GM12891 (cell line): ENCODE measurements around the gene PANK4.
"Not testable (repeated sequence)": the region's sequence is repeated elsewhere in the genome, so short reads cannot be mapped to it uniquely, and the experiment has no call there.

Experiments used
- DNase-seq: peaks from one replicate; pipeline ENCODE4 v3.0.0; 2011; ENCODE audit warnings: low spot score; ENCODE audit not compliant: insufficient read length
- FAIRE-seq: peaks from 2 replicates; lab custom pipeline; 2011; peaks lifted over from hg19 to GRCh38; lab: Jason Lieb, UNC
- PAX5 ChIP-seq: IDR thresholded peaks from 2 replicates; pipeline ENCODE4 v1.6.1; 2011; ENCODE audit warnings: low read length, moderate library complexity, mild to moderate bottlenecking; ENCODE audit not compliant: insufficient read depth, severe bottlenecking
- POLR2A ChIP-seq: IDR thresholded peaks from 2 replicates; pipeline ENCODE4 v1.6.1; 2011; ENCODE audit warnings: low read depth, low read length, control low read depth
- POLR2AphosphoS5 ChIP-seq: IDR thresholded peaks from 2 replicates; pipeline ENCODE4 v1.6.1; 2011; ENCODE audit warnings: low read depth, low read length, control low read depth
- POU2F2 ChIP-seq: IDR thresholded peaks from 2 replicates; pipeline ENCODE4 v1.6.1; 2011; ENCODE audit warnings: low read depth, mild to moderate bottlenecking, control low read depth, low read length, moderate library complexity
- SPI1 ChIP-seq: IDR thresholded peaks from 2 replicates; pipeline ENCODE4 v1.6.1; 2011; ENCODE audit warnings: low read depth, low read length, control low read depth
- TAF1 ChIP-seq: IDR thresholded peaks from 2 replicates; pipeline ENCODE4 v1.6.1; 2011; ENCODE audit warnings: low read depth, low read length, control low read depth

The PANK4 gene

DNA sequence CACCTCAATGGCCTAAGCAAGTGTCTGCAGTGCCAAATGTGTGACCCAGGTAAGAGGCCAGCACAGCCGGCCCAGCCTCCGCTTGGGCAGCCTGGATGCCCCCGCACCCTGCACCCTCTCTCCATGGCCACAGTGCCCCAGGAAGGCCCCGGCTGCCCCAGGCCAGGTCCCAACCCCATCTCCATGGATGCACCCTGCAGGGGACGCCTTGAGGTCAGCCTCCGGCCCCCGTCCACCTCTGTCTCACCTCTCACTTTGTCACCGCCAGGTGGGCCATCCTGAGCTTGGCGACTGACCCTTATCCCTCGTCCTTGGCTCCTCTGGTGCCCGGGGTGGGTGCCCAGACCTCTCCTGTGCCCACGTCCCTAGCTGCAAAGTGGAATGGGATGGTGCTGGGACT is 32.0 kb upstream of the PANK4 start:
- FAIRE-seq, result no peak
- DNase-seq, result no peak
- TF ChIP-seq PAX5, result no peak
- no peak for TF ChIP-seq POLR2A
- TF ChIP-seq TAF1, result no peak
- no peak for TF ChIP-seq SPI1
- no peak for TF ChIP-seq POU2F2
- TF ChIP-seq POLR2AphosphoS5, result no peak

DNA sequence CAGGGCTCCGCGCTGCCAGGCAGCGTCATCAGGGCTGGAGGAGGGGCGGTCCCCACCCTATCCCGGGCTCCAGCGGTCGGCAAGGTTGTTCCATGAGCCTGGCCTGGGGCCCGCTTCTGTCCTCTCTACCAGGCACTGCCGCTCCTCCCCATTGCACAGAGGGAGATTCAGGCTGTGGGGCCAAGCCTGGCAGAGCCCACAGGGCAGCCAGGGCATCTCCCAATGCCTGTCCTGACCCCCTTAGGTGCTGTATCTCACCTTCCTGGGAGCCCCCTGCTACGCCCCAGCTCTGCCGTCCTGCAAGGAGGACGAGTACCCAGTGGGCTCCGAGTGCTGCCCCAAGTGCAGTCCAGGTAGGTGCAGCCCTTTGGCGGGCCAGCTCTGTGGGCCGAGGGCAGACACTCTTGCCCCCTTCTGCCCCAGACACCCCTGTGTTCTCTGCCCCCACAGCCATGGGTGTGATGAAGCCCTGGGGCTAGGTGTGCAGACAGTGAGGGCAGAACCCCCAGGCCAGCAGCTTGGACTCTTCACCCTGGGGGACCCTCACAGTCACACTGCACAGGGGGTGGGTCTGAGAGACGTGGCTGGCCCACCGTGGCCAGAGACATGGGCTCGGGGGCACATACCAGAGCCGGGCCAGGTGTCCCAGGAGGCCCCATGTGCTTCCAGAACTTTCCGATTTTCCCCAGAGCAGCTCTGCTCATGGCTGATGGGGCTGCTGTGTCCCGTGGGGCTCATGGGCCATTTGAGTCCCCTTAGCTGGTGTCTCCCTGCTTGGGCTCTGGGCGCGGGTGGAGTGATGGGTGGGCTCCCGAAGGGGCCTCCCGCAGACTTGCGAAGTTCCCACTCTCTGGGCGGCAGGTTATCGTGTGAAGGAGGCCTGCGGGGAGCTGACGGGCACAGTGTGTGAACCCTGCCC is 31.3 kb upstream of the PANK4 start:
- FAIRE-seq (no peak), DNase-seq (no peak)
- TF ChIP-seq PAX5, result no peak
- TF ChIP-seq POLR2AphosphoS5, result no peak
- TF ChIP-seq SPI1, result no peak

DNA sequence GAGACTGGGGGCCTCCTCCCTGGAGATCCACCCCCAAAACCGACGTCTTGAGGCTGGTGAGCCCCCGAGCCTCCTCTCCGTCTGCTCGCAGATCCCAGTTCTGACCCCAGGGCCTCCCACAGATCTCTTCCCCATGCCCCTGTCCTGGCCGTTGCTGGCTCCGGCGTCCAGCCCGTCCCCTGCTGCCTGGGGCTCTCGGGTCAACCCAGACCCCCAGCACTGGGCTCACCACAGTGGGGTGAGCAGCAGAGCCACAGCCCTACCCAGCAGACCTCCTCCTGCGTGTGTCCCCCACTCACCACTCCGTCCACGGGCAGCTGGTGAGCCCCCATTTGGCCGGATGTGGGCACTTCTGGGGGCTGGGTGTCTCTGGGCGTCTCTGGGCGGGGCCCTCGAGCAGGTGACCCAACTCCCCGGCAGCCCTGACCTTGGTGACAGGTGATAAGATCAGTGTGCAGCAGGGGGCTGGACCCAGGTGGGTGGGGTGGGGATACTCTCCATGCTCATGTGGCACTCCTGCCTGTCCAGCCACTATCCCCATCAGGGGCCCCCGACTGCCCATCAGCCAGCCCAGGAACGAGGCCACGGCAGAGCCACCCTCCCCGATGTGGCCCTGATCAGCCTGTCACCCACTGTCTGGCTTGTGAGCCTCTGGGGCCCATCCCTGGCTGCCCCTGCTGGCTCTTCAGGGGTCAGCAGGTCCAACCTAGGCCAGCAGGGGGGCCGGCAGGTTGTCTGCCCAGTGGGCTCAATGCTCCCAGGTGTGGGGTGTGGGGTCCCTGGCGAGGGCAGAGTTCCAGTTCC is 30.5 kb upstream of the PANK4 start:
- TF ChIP-seq PAX5 (no peak), SPI1 (no peak), POU2F2 (no peak), POLR2A (no peak), TAF1 (no peak), POLR2AphosphoS5 (no peak)
- DNase-seq (peak; percentile 80), FAIRE-seq (no peak)

- DNase-seq, result peak; percentile 95
- TF ChIP-seq SPI1 (peak; percentile 48), POLR2A (peak; percentile 66), POLR2AphosphoS5 (peak; percentile 21; the same call in 1 of the 2 replicates), TAF1 (peak; percentile 79), PAX5 (no peak), POU2F2 (no peak)
- FAIRE-seq, result no peak
These were observed 29.9 kb upstream of the PANK4 start, which contains the start of gene TNFRSF14 for GRCh38 chr1:2556277-2556677. TSS of gene TNFRSF14 (plus strand) at chr1:2556371. CDS start at chr1:2556665, 294 bp downstream.

- FAIRE-seq, result peak; percentile 92
- no peak for TF ChIP-seq POU2F2
- peak; percentile 47; the same call in 1 of the 2 replicates for TF ChIP-seq POLR2AphosphoS5
- peak; percentile 27; the same call in 1 of the 2 replicates for TF ChIP-seq SPI1
- no peak for TF ChIP-seq TAF1
- no peak for TF ChIP-seq POLR2A
- no peak for TF ChIP-seq PAX5
- DNase-seq, result peak; percentile 75
These were observed 29.4 kb upstream of the PANK4 start for GRCh38 chr1:2555634-2556276.

GRCh38 chr1:2554621-2555387 is 28.4 kb upstream of the PANK4 start:
- FAIRE-seq, result no peak
- peak; percentile 63 for DNase-seq
- TF ChIP-seq POLR2A (no peak), POLR2AphosphoS5 (no peak), PAX5 (no peak), TAF1 (no peak), SPI1 (no peak), POU2F2 (no peak)

DNA sequence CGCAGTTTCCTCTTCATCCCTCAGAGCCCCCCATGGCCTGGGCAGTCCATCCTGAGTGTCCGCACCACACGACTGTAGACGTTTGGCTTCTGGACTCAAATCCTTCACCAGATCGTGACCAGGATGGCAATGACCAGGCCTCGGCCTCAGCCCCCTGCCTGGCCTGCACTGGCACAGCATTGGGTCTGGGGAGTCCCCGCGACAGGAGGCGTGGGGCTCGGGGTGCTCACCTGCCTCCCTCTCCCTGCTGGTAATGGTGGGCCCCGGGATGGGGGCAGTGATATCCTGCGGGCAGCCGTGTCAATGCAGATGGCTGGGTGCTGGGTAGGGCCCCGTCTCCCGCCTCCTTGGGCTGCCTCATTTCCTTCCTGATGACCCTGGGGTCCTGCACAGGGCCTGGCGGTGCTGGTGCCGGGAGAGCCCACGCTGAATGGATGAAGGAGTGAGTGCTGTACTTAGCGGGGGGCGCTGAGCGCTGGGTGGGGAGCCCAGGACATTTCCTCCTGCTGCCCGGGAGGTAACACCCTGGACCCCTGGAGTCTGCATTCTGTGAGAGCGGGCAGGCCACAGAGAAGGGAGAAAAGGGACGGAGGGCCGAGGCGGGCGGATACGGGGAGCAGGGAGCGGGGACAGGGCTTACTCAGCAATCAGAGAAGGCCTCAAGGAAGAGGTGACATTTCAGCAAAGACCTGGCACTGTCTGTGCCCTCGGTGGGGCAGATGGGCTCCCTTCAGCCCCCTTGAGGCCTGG is 27.6 kb upstream of the PANK4 start:
- FAIRE-seq (no peak), DNase-seq (no peak)
- no peak for TF ChIP-seq POLR2A
- no peak for TF ChIP-seq SPI1
- TF ChIP-seq TAF1, result no peak
- TF ChIP-seq PAX5, result no peak
- TF ChIP-seq POLR2AphosphoS5, result no peak
- TF ChIP-seq POU2F2, result no peak

GRCh38 chr1:2553076-2553475 is 26.7 kb upstream of the PANK4 start:
- DNase-seq, result not testable (repeated sequence)
- peak; percentile 76 for FAIRE-seq
